ENCODE results near the gene GRM2. TPM values are rescaled to one million over a fixed set of nuclear protein-coding genes. Genes with fewer than 3 reads are reported as not detected.

The GRM2 gene
- total RNA-seq, 5 donors from 2014 or later (not counting 1 experiment from before 2014, with no cell fraction given) = 1.5 to 6.9 (median 2.2) TPM

DNA sequence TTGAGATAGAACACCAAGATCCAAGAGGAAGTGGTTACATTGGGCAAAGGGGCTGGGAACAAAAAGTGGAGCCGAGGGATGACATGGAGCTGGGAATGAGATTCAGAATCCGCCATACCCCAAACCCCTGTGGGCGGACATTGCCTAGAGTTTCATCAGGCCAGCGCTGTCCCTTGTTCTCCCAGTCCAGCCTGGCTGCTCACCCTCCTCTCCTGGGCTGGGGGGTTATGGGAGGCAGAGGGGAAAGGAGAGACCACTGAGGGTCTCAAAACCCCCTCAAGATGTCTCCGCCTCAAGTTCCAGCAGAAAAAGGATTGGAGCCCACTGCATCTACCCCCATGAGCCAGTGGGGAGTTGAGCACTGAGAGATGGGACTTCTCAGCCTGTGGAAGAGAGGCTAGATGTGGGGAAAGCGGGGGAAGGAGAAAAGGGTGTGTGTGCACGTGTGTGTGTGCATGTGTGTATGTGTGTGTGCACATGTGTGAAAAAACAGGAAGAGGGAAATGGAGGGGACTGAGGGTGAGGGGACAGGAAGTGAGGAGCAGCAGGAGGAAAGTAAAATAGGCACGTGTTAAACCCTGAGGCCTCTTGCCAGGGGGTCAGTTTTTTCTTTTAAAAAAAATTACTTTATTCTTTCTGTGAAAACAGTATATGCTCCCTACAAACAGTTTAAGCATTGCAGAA is 14.3 kb downstream of the GRM2 start:
- Histone ChIP-seq H3K4me3 (ENCODE audit: control insufficient read depth in 1 of 2, extremely low read depth in 1 of 2, low read length in 1 of 2) (no peak overlapping the region), H3K9me3 (no peaks in the 10 kb centered on the region), H3K4me1 (ENCODE audit: control insufficient read depth in 1 of 2, extremely low read depth in 1 of 2, insufficient read depth in 2 of 2, low read length in 2 of 2) (peaks cover 7 to 33% of the 10 kb centered on the region in 2 experiments), H3K27me3 (replicated peaks in 1 of 2; ENCODE audit: control insufficient read depth in 2 of 2, extremely low read depth in 1 of 2, insufficient read depth in 2 of 2, low read length in 1 of 2) (peaks cover 0 to 3% of the 10 kb centered on the region in 2 experiments), H3K36me3 (ENCODE audit: control insufficient read depth in 2 of 2, extremely low read depth in 1 of 2, insufficient read depth in 1 of 2, low read length in 1 of 2) (no peaks in the 10 kb centered on the region), H3K27ac (ENCODE audit: low read length) (no peak overlapping the region)
- H3K27me3 Mint-ChIP-seq = no peaks in the 10 kb centered on the region
- no peaks in the 10 kb centered on the region for H3K36me3 Mint-ChIP-seq
- DNase-seq (no peak), ATAC-seq (replicated peaks in 1 of 4) (peak in 1 of 4 experiments; percentile 33)
- peaks cover 27 to 38% (median 35%) of the 10 kb centered on the region in 3 donors for H3K4me1 Mint-ChIP-seq
- POLR2A ChIA-PET = no interaction called here
- H3K4me3 Mint-ChIP-seq = no peak overlapping the region
- CTCF ChIA-PET = no interaction called here
- WGBS (ENCODE audit: insufficient coverage) = 80% methylated on average over 2 of the region's 8 CpGs
- peak overlapping the region; percentile 76 to 89 for H3K27ac Mint-ChIP-seq
- no peaks in the 10 kb centered on the region for H3K9me3 Mint-ChIP-seq

- no peak for DNase-seq
- Histone ChIP-seq H3K36me3 (ENCODE audit: control insufficient read depth in 2 of 2, extremely low read depth in 1 of 2, insufficient read depth in 1 of 2, low read length in 1 of 2) (no peaks in the 10 kb centered on the region), H3K9me3 (no peaks in the 10 kb centered on the region), H3K4me1 (ENCODE audit: control insufficient read depth in 1 of 2, extremely low read depth in 1 of 2, insufficient read depth in 2 of 2, low read length in 2 of 2) (peaks cover 7 to 33% of the 10 kb centered on the region in 2 experiments), H3K4me3 (ENCODE audit: control insufficient read depth in 1 of 2, extremely low read depth in 1 of 2, low read length in 1 of 2) (no peak overlapping the region), H3K27me3 (replicated peaks in 1 of 2; ENCODE audit: control insufficient read depth in 2 of 2, extremely low read depth in 1 of 2, insufficient read depth in 2 of 2, low read length in 1 of 2) (peaks cover 0 to 3% of the 10 kb centered on the region in 2 experiments), H3K27ac (ENCODE audit: low read length) (no peak overlapping the region)
- H3K27me3 Mint-ChIP-seq = no peaks in the 10 kb centered on the region
- peaks cover 27 to 38% (median 33%) of the 10 kb centered on the region in 3 donors for H3K4me1 Mint-ChIP-seq
- CTCF ChIA-PET = no interaction called here
- ATAC-seq (replicated peaks in 1 of 4) = no peak
- POLR2A ChIA-PET = no interaction called here
- H3K27ac Mint-ChIP-seq = peak overlapping the region in 1 of 2 donors; percentile 76
- H3K4me3 Mint-ChIP-seq = no peak overlapping the region
- H3K9me3 Mint-ChIP-seq = no peaks in the 10 kb centered on the region
- no peaks in the 10 kb centered on the region for H3K36me3 Mint-ChIP-seq
- no CpG with 5 or more reads among the region's 4 CpGs for WGBS (ENCODE audit: insufficient coverage)
These were observed 15.5 kb downstream of the GRM2 start for GRCh38 chr3:51722362-51722761.

- Histone ChIP-seq H3K27ac (ENCODE audit: low read length) (no peak overlapping the region), H3K27me3 (replicated peaks in 1 of 2; ENCODE audit: control insufficient read depth in 2 of 2, extremely low read depth in 1 of 2, insufficient read depth in 2 of 2, low read length in 1 of 2) (no peaks in the 10 kb centered on the region), H3K9me3 (no peaks in the 10 kb centered on the region), H3K4me3 (ENCODE audit: control insufficient read depth in 1 of 2, extremely low read depth in 1 of 2, low read length in 1 of 2) (no peak overlapping the region), H3K4me1 (ENCODE audit: control insufficient read depth in 1 of 2, extremely low read depth in 1 of 2, insufficient read depth in 2 of 2, low read length in 2 of 2) (no peaks in the 10 kb centered on the region), H3K36me3 (ENCODE audit: control insufficient read depth in 2 of 2, extremely low read depth in 1 of 2, insufficient read depth in 1 of 2, low read length in 1 of 2) (no peaks in the 10 kb centered on the region)
- ATAC-seq (replicated peaks in 1 of 4) (no peak), DNase-seq (no peak)
- H3K4me1 Mint-ChIP-seq = peaks cover under 1 to 1% (median 1%) of the 10 kb centered on the region in 3 donors
- H3K27ac Mint-ChIP-seq = no peak overlapping the region
- no peak overlapping the region for H3K4me3 Mint-ChIP-seq
- ChIA-PET POLR2A (no interaction called here), CTCF (no interaction called here)
- no peaks in the 10 kb centered on the region for H3K27me3 Mint-ChIP-seq
- H3K9me3 Mint-ChIP-seq = no peaks in the 10 kb centered on the region
- H3K36me3 Mint-ChIP-seq = no peaks in the 10 kb centered on the region
These were observed 20.6 kb downstream of the GRM2 start for GRCh38 chr3:51727500-51727899.

GRCh38 chr3:51729042-51729633 is 22.3 kb downstream of the GRM2 start:
- DNase-seq (no peak), ATAC-seq (replicated peaks in 1 of 4) (no peak)
- H3K4me1 ChIP-seq (ENCODE audit: control insufficient read depth in 1 of 2, extremely low read depth in 1 of 2, insufficient read depth in 2 of 2, low read length in 2 of 2) = no peaks in the 10 kb centered on the region
- POLR2A ChIA-PET = no interaction called here
- H3K4me3 Mint-ChIP-seq = no peak overlapping the region
- H3K9me3 ChIP-seq = no peaks in the 10 kb centered on the region
- CTCF ChIA-PET = no interaction called here
- H3K36me3 ChIP-seq (ENCODE audit: control insufficient read depth in 2 of 2, extremely low read depth in 1 of 2, insufficient read depth in 1 of 2, low read length in 1 of 2) = no peaks in the 10 kb centered on the region
- H3K27me3 Mint-ChIP-seq = no peaks in the 10 kb centered on the region
- no peaks in the 10 kb centered on the region for H3K36me3 Mint-ChIP-seq
- H3K4me3 ChIP-seq (ENCODE audit: control insufficient read depth in 1 of 2, extremely low read depth in 1 of 2, low read length in 1 of 2) = no peak overlapping the region
- H3K4me1 Mint-ChIP-seq = peaks cover 0 to 4% (median 0%) of the 10 kb centered on the region in 3 donors
- H3K27me3 ChIP-seq (replicated peaks in 1 of 2; ENCODE audit: control insufficient read depth in 2 of 2, extremely low read depth in 1 of 2, insufficient read depth in 2 of 2, low read length in 1 of 2) = no peaks in the 10 kb centered on the region
- no peak overlapping the region for H3K27ac ChIP-seq (ENCODE audit: low read length)
- H3K9me3 Mint-ChIP-seq = no peaks in the 10 kb centered on the region
- H3K27ac Mint-ChIP-seq = no peak overlapping the region

DNA sequence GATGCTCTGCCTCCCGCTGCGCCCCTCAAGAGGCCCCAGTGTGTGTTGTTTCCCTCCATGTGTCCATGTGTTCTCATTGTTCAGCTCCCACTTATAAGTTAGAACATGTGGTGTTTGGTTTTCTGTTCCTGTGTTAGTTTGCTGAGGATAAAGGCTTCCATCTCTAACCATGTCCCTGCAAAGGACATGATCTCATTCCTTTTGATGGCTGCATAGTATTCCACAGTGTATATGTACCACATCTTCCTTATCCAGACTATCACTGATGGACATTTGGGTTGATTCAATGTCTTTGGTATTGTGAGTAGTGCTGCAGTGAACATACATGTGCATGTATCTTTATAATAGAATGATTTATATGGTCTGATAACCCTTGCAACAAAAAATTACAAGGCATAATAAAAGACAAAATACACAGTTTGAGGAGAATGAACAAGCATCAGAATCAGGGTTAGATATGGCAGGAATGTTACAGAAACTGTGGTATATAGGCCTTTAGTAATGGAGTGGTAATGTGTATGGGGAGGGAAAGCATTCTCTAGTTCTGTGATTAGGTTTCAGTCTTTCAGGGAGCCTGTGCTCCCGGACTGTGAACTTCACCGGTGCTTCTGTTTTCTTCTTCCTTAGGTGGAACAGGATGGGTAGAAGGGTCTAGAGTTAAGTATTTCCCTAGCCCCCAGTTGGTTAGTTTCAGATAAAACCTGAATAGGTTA is 27.1 kb downstream of the GRM2 start:
- Mint-ChIP-seq H3K27ac (no peak overlapping the region), H3K4me3 (no peak overlapping the region), H3K4me1 (peaks cover 7 to 16% (median 10%) of the 10 kb centered on the region in 3 donors), H3K27me3 (peaks cover 5 to 28% of the 10 kb centered on the region in 2 donors), H3K36me3 (no peaks in the 10 kb centered on the region), H3K9me3 (no peaks in the 10 kb centered on the region)
- H3K27me3 ChIP-seq (replicated peaks in 1 of 2; ENCODE audit: control insufficient read depth in 2 of 2, extremely low read depth in 1 of 2, insufficient read depth in 2 of 2, low read length in 1 of 2) = peaks cover 0 to 6% of the 10 kb centered on the region in 2 experiments
- no peak for DNase-seq
- no peak for ATAC-seq (replicated peaks in 1 of 4)
- ChIA-PET POLR2A (interaction anchor here in 1 of 2 donors (0.6 kb wide), 1 partner anchor 1068 kb away, joined by 5 read pairs; no protein-coding TSS in a partner anchor), CTCF (no interaction called here)
- H3K9me3 ChIP-seq = no peaks in the 10 kb centered on the region
- H3K27ac ChIP-seq (ENCODE audit: low read length) = no peak overlapping the region
- no peak overlapping the region for H3K4me3 ChIP-seq (ENCODE audit: control insufficient read depth in 1 of 2, extremely low read depth in 1 of 2, low read length in 1 of 2)
- WGBS (ENCODE audit: insufficient coverage) = 58% methylated on average over 2 of the region's 4 CpGs
- peaks cover 0 to 4% of the 10 kb centered on the region in 2 experiments for H3K4me1 ChIP-seq (ENCODE audit: control insufficient read depth in 1 of 2, extremely low read depth in 1 of 2, insufficient read depth in 2 of 2, low read length in 2 of 2)
- no peaks in the 10 kb centered on the region for H3K36me3 ChIP-seq (ENCODE audit: control insufficient read depth in 2 of 2, extremely low read depth in 1 of 2, insufficient read depth in 1 of 2, low read length in 1 of 2)

- Histone ChIP-seq H3K4me1 (ENCODE audit: control insufficient read depth in 1 of 2, extremely low read depth in 1 of 2, insufficient read depth in 2 of 2, low read length in 2 of 2) (peaks cover 0 to 4% of the 10 kb centered on the region in 2 experiments), H3K27ac (ENCODE audit: low read length) (no peak overlapping the region), H3K36me3 (ENCODE audit: control insufficient read depth in 2 of 2, extremely low read depth in 1 of 2, insufficient read depth in 1 of 2, low read length in 1 of 2) (no peaks in the 10 kb centered on the region), H3K9me3 (no peaks in the 10 kb centered on the region), H3K27me3 (replicated peaks in 1 of 2; ENCODE audit: control insufficient read depth in 2 of 2, extremely low read depth in 1 of 2, insufficient read depth in 2 of 2, low read length in 1 of 2) (peaks cover 0 to 6% of the 10 kb centered on the region in 2 experiments), H3K4me3 (ENCODE audit: control insufficient read depth in 1 of 2, extremely low read depth in 1 of 2, low read length in 1 of 2) (no peak overlapping the region)
- no peak for ATAC-seq (replicated peaks in 1 of 4)
- no peaks in the 10 kb centered on the region for H3K36me3 Mint-ChIP-seq
- peaks cover 7 to 16% (median 10%) of the 10 kb centered on the region in 3 donors for H3K4me1 Mint-ChIP-seq
- ChIA-PET POLR2A (no interaction called here), CTCF (interaction anchor here in 1 of 2 donors (0.7 kb wide), 1 partner anchor 754 kb away, joined by 3 read pairs; no protein-coding TSS in a partner anchor)
- H3K27ac Mint-ChIP-seq = no peak overlapping the region
- no peaks in the 10 kb centered on the region for H3K9me3 Mint-ChIP-seq
- peaks cover 5 to 29% of the 10 kb centered on the region in 2 donors for H3K27me3 Mint-ChIP-seq
- peak in 1 of 35 experiments; percentile 9 for DNase-seq
- H3K4me3 Mint-ChIP-seq = no peak overlapping the region
- WGBS (ENCODE audit: insufficient coverage) = no CpG with 5 or more reads among the region's 3 CpGs
These were observed 27.7 kb downstream of the GRM2 start for GRCh38 chr3:51734572-51734907.

Measured in T-cell (primary cell).